Osteocyte (in vitro differentiated cells): ENCODE results near the gene MYH8. TPM values are rescaled to one million over a fixed set of nuclear protein-coding genes. Genes with fewer than 3 reads are reported as not detected.

ENCODE experiments used
- DNase-seq: peaks from one replicate; pipeline ENCODE4 v3.0.0; 2021; ENCODE audit warnings: mixed read lengths; ENCODE audit not compliant: unreplicated experiment; ENCODE audit errors: extremely low spot score
- H3K27ac Mint-ChIP-seq: one replicate; pipeline ENCODE4 v1.8.0; 2021; ENCODE audit warnings: mild to moderate bottlenecking, mixed read lengths; ENCODE audit not compliant: unreplicated experiment
- H3K27me3 Mint-ChIP-seq: one replicate; pipeline ENCODE4 v1.8.0; 2021; ENCODE audit warnings: mixed read lengths; ENCODE audit not compliant: unreplicated experiment
- H3K36me3 Mint-ChIP-seq: one replicate; pipeline ENCODE4 v1.8.0; 2021; ENCODE audit warnings: mixed read lengths; ENCODE audit not compliant: unreplicated experiment
- H3K4me1 Mint-ChIP-seq: one replicate; pipeline ENCODE4 v1.8.0; 2021; ENCODE audit warnings: mixed read lengths; ENCODE audit not compliant: unreplicated experiment
- H3K4me3 Mint-ChIP-seq: one replicate; pipeline ENCODE4 v1.8.0; 2021; ENCODE audit warnings: mild to moderate bottlenecking, moderate library complexity, mixed read lengths; ENCODE audit not compliant: unreplicated experiment
- H3K9me3 Mint-ChIP-seq: one replicate; pipeline ENCODE4 v1.8.0; 2021; ENCODE audit warnings: mixed read lengths; ENCODE audit not compliant: unreplicated experiment
- long read RNA-seq: library from polyadenylated mRNA; unstranded; transcript quantifications from one replicate; pipeline ENCODE4 v2.0.0, GENCODE V29; 2021
- total RNA-seq: library from RNA; stranded (reverse); gene quantifications from 2 replicates; pipeline ENCODE4 v1.2.1, GENCODE V29; 2021
- TF ChIP-seq, protein P1 (sequence below): fragments of 200-600 bp; sonication (generic); IDR thresholded peaks from 2 replicates; pipeline ENCODE4 v1.5.0; 2021; ENCODE audit warnings: antibody characterized with exemption, mild to moderate bottlenecking, moderate library complexity

The MYH8 gene
- not detected in 2 replicates for total RNA-seq
- long read RNA-seq: 0 reads

DNA sequence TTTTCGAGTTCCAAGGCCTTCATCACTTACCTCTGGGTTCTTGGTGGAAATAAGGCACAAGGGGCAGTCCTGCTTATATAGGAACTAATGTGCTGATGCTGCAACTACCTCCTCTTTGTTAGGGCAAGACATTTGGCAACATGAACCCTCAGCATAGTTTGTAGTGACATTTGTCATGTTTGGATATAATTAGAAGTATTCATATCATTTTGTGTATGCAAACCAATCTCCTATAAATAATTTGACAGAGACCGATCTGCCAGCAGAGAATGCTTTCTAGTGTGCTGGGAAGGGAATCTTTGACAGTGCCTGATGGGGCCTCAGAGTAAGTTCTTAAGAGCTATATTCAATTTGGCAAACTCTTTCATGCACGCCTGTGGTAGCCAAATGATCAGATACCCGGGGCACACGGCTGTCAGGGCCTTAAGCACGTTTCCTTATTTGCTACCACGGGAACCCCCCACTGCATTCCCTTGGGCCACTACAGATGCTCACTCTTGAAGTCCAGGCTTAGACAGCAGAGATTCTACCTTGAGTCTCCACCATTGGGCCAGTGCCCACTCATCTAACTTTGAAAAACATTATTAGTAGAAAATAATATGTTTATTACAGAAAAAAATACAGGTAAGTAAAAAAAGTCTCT lies at the start of gene MYH8:
Gene MYH8 (minus strand): TSS at position 51 of the 643 bp plus-strand sequence. CDS start 1,723 bp downstream, outside the sequence.
- no peaks in the 10 kb centered on the region for H3K4me1 Mint-ChIP-seq
- H3K27me3 Mint-ChIP-seq: peaks cover 6% of the 10 kb centered on the region
- no peaks in the 10 kb centered on the region for H3K36me3 Mint-ChIP-seq
- DNase-seq: no peak
- no peak within 1 kb of the TSS for H3K27ac Mint-ChIP-seq
- H3K9me3 Mint-ChIP-seq: no peaks in the 10 kb centered on the region
- TF ChIP-seq, protein P1, sequence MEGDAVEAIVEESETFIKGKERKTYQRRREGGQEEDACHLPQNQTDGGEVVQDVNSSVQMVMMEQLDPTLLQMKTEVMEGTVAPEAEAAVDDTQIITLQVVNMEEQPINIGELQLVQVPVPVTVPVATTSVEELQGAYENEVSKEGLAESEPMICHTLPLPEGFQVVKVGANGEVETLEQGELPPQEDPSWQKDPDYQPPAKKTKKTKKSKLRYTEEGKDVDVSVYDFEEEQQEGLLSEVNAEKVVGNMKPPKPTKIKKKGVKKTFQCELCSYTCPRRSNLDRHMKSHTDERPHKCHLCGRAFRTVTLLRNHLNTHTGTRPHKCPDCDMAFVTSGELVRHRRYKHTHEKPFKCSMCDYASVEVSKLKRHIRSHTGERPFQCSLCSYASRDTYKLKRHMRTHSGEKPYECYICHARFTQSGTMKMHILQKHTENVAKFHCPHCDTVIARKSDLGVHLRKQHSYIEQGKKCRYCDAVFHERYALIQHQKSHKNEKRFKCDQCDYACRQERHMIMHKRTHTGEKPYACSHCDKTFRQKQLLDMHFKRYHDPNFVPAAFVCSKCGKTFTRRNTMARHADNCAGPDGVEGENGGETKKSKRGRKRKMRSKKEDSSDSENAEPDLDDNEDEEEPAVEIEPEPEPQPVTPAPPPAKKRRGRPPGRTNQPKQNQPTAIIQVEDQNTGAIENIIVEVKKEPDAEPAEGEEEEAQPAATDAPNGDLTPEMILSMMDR: no peak
- H3K4me3 Mint-ChIP-seq: no peak within 1 kb of the TSS

GRCh38 chr17:10469459-10469858 lies 47.7 kb upstream of the MYH8 start, which contains the start of gene MYH4:
Gene MYH4, minus strand, starts transcription at chr17:10469559. Its CDS starts 2,814 bp downstream, at chr17:10466745.
- no peak within 1 kb of the TSS for H3K27ac Mint-ChIP-seq
- DNase-seq: no peak
- H3K9me3 Mint-ChIP-seq: peaks cover 8% of the 10 kb centered on the region
- no peak within 1 kb of the TSS for H3K4me3 Mint-ChIP-seq
- no peaks in the 10 kb centered on the region for H3K4me1 Mint-ChIP-seq
- H3K36me3 Mint-ChIP-seq: no peaks in the 10 kb centered on the region
- TF ChIP-seq, protein P1: no peak
- H3K27me3 Mint-ChIP-seq: no peaks in the 10 kb centered on the region

DNA sequence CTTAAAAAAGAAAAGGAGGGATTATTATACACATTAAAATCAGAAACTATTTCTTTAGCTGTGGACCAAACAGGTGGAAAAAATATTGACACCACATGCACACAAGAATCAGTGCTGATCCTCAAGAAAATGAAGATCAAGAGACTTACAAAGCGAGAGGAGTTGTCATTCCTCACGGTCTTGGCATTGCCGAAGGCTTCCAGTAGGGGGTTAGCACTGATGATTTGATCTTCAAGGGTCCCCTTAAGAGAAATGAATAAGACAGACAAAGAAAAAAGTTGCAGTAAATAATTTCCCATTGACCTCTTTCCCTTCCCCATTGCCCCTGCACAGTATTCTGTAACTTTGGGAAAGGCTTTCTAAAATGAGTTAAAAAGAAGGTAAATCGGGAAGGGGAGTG lies 41.7 kb upstream of the MYH8 start:
- H3K27ac Mint-ChIP-seq: no peak overlapping the region

GRCh38 chr17:10460062-10460461 lies 38.3 kb upstream of the MYH8 start:
- TF ChIP-seq, protein P1: no peak
- peaks cover 9% of the 10 kb centered on the region for H3K9me3 Mint-ChIP-seq
- H3K27me3 Mint-ChIP-seq: no peaks in the 10 kb centered on the region

More for the DNA sequence above, 41.7 kb upstream of the MYH8 start:
- Mint-ChIP-seq H3K9me3 (peaks cover 13% of the 10 kb centered on the region), H3K36me3 (no peaks in the 10 kb centered on the region), H3K27me3 (no peaks in the 10 kb centered on the region), H3K4me1 (no peaks in the 10 kb centered on the region), H3K4me3 (no peak overlapping the region)
- no peak for DNase-seq
- TF ChIP-seq, protein P1: no peak

GRCh38 chr17:10458701-10459100 lies 37.0 kb upstream of the MYH8 start:
- Mint-ChIP-seq H3K4me1 (no peaks in the 10 kb centered on the region), H3K27ac (no peak overlapping the region), H3K4me3 (no peak overlapping the region), H3K36me3 (no peaks in the 10 kb centered on the region), H3K27me3 (no peaks in the 10 kb centered on the region), H3K9me3 (no peaks in the 10 kb centered on the region)
- DNase-seq: no peak
- TF ChIP-seq, protein P1: no peak

More at GRCh38 chr17:10460062-10460461, 38.3 kb upstream of the MYH8 start:
- H3K4me1 Mint-ChIP-seq: no peaks in the 10 kb centered on the region
- H3K27ac Mint-ChIP-seq: no peak overlapping the region
- DNase-seq: no peak
- H3K4me3 Mint-ChIP-seq: no peak overlapping the region
- no peaks in the 10 kb centered on the region for H3K36me3 Mint-ChIP-seq
